Vein endothelial cell (primary cell): ENCODE results near the gene ZNF576. TPM values are rescaled to one million over a fixed set of nuclear protein-coding genes. Genes with fewer than 3 reads are reported as not detected.

Source experiments
- total RNA-seq: library from RNA; depleted of rRNA; stranded (reverse); fragments of >200 nt; gene quantifications from 2 replicates; pipeline ENCODE4 v1.2.3, GENCODE V29; 2012

Gene ZNF576, protein sequence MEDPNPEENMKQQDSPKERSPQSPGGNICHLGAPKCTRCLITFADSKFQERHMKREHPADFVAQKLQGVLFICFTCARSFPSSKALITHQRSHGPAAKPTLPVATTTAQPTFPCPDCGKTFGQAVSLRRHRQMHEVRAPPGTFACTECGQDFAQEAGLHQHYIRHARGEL
- 10.5 and 11.8 TPM in 2 replicates for total RNA-seq

DNA sequence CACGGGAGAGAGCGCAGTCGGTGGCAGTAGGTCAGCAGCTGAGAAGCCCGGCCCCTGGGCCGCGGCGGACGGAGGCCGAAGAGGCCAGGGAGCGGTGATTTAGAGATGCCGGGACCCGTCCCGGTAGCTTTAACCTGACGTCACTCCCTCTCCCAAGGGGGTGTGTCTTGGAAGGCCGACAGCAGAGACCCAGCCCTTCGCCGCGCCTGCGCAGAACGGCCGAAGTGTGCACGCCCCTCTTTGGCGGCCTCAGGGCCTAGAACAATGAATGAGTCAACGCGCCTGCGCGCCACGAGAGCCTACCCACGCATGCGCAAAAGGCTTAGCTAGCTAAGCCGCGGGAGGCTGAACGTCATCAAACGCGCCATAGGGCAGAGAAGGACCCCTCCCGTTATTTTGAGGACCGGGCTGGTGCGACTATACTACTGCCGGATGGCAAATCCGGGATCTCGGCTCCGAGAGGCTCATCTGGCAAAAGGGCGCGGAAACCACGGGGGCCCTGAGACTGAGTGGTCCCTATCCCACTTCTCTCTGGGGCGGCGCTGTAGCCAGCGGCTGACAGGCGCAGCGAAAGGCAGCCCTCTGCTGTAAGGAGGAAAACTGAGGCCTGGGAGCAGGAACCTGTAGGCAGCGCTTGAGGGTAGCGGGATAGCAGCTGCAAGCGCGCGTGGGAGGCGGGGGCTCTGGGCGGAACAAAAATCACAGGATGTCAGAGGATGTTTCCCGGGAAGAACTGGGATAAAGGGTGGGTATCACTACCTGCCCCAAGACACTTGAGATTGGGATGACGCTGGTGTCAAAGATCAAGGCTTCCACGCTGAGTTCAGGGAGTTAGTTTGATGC is at the start of gene ZNF576, which contains the start of gene IRGQ:
Gene ZNF576 (plus strand): TSS at position 597 of the 843 bp plus-strand sequence. CDS start 514 bp downstream, outside the sequence.
Gene IRGQ (minus strand): TSS at position 136 of the 843 bp plus-strand sequence. CDS start 796 bp downstream, outside the sequence.

DNA sequence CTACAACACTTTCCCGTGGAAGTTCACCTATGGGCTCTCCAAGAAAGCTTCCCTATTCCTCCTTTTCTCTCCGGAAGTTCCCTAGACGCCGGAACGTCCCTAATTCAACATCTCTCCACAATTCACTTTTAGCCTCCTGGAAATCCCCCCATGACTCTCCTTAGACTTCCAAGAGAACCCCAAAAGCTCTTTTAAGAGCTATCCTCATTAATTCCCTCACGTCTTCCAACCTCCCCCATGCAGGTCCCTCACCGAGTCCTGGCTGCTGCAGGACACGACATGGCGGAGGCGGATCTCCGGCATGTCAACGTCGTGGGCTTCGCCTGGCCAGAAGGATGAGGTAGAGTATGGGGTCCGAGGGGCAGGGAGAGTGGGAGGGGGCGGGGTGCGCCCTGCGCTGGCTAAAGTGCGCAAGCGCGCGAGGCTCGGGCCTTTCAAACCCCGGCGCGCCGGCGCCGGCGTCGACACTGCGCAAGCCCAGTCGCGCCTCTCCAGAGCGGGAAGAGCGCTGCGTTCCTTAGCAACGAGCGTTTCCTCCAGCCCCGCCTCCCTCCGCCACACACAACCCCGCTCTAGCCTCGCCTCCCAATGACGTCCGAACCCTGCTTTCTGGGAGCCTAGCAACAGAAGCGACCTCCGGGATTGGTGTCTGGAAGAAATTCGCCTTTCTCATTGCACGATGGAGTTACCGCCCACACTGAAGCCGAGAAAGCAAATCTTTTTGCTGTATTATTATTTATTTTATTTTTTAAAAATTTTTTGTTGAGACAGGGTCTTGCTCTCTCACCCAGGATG is 21.0 kb upstream of the ZNF576 start, which contains the start of the genes PINLYP and XRCC1:
Gene PINLYP (plus strand): TSS at position 646 of the 795 bp plus-strand sequence. CDS start 1,391 bp downstream, outside the sequence.
Gene XRCC1 (minus strand): TSS at position 372 of the 795 bp plus-strand sequence. CDS start 69 bp downstream, at position 303.

DNA sequence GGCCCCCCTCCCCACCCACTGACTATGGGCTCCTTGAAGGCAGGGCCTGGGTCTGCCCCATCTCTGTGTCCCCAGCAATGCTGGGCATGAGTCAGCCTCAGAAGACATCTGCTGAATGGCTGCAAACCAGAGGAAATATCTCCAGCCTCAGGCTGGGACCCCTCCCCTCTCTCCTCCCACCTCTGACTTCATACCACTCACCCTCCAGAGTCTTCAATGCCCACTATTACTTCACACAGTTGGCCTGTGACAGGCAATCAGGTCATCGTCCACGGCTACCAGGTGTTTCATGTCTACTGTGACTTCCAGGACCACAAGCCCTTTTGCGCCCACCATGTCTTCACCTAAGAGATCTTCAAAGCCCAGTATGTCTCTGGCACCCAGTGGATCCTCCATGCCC is 15.4 kb downstream of the ZNF576 start, which contains the start of gene SRRM5:
Gene SRRM5 (plus strand): TSS at position 301 of the 400 bp plus-strand sequence. CDS start 34 bp downstream, at position 335.

DNA sequence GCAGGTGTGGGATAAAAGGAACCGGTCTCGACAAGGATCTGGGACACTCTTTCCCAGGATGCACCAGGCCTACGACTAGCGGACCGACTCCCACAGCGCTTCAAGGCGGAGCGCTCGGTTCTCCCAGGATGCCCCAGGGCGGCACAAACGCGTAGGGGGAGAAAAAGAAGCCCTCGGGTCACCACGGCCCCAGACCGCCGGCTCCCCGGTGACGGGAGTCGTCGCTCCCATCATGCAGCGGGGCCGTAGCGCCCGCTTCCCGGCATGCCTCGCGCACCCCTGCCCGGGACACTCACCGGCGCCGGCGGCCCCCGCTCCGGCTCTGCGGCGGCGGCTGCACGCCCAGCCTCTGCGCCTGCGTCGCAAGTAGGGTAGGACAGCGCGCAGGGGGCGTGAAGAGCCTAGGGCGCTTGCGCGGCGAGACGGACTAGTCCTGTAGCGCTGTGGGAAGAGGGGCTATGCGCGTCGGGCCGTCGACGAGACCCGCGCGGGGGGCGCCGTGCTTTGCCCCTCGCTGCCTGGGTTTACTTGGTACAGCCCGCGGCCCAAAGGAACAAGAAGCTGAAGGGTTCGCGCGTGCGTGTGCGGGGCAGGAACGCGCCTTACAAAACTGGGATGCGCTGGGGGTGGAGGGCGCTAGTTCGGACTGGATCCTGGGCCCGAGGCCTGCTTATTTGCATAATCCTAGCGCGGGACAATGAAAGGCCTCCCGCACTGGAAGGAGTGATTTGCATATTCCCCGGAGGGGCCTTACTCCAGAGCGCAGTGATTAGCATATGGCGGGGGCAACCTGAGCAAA is 23.1 kb downstream of the ZNF576 start, which contains the start of gene ZNF428:
Gene ZNF428 (minus strand): TSS at position 368 of the 799 bp plus-strand sequence. CDS start 5,325 bp downstream, outside the sequence.

DNA sequence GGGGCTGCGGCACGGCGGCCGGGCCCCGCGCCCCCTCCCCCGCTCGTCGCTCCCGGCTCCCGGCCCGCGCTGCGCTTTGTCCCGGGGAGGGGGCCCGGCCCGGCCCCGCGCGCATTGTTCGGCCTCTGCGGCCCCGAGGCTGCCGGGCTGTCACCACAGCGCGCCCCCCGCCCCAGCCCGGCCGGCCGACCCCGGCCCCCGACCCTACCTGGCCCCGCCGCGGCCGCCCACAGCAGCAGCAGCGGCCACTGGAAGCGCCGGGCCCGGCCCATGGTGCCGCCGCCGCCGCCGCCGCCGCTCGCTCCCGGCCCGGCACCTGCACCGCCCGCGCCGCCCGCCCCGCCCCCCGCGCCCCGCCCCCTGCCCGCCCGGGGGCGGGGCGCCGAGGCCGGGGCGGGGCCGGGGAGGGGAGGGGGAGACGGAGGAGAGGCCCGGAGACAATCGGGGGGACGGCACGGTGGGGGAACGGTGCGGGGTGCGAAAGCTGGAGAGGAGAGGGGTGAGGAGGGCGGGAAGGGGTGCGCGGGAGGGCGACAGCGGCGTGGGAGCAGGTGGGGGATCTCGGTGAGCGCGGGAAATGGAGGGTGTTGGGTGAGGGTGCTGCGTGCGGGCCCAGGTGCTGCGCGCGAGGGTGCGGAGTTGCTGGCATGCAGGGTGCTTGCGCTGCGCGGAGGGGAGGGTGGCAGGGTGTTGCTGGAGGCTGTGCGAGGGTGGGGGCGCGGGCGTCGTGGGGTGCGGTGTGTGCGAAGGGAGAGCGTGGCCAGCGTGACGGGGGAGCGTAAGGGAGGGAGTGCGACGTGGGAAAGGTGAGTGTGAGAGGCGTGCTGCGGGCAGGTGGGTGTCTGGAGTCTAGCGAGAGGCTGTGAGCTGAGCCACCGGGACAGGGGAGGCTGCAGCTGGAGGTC is 43.4 kb downstream of the ZNF576 start, which contains the start of gene CADM4:
Gene CADM4 (minus strand): TSS at position 332 of the 905 bp plus-strand sequence. CDS start 60 bp downstream, at position 272.

Other genes with a start within 250 kb of the ZNF576 start
- under 0.01 and 0.10 TPM in 2 replicates for gene CD177, start 242.9 kb upstream of the ZNF576 start, total RNA-seq
- gene TEX101, start 181.7 kb upstream of the ZNF576 start, total RNA-seq: not detected in 2 replicates
- under 0.01 TPM in 1 of 2 replicates, not detected in the other for gene LYPD3, start 131.0 kb upstream of the ZNF576 start, total RNA-seq
- 8.9 and 13.1 TPM in 2 replicates for gene PHLDB3, start 91.8 kb upstream of the ZNF576 start, total RNA-seq
- gene ETHE1, start 69.4 kb upstream of the ZNF576 start, total RNA-seq: 45.3 and 62.4 TPM in 2 replicates
- gene ZNF575, start 63.4 kb upstream of the ZNF576 start, total RNA-seq: 0.38 and 0.65 TPM in 2 replicates
- gene XRCC1, start 21.1 kb upstream of the ZNF576 start, total RNA-seq: 23.8 and 26.5 TPM in 2 replicates
- 0.98 and 1.7 TPM in 2 replicates for gene PINLYP, start 20.8 kb upstream of the ZNF576 start, total RNA-seq
- 38.6 and 41.2 TPM in 2 replicates for gene IRGQ, start 461 bp upstream of the ZNF576 start, total RNA-seq
- gene SRRM5, start 15.5 kb downstream of the ZNF576 start, total RNA-seq: 0.10 TPM in 1 of 2 replicates, not detected in the other
- gene ZNF428, start 23.0 kb downstream of the ZNF576 start, total RNA-seq: 26.6 and 36.6 TPM in 2 replicates
- 1.9 and 3.6 TPM in 2 replicates for gene CADM4, start 43.3 kb downstream of the ZNF576 start, total RNA-seq
- gene PLAUR, start 73.6 kb downstream of the ZNF576 start, total RNA-seq: 56.8 and 73.1 TPM in 2 replicates
- gene IRGC, start 119.5 kb downstream of the ZNF576 start, total RNA-seq: not detected in 2 replicates
- 17.0 and 18.7 TPM in 2 replicates for gene SMG9, start 158.4 kb downstream of the ZNF576 start, total RNA-seq
- 0.48 TPM in 1 of 2 replicates, not detected in the other for gene KCNN4, start 184.4 kb downstream of the ZNF576 start, total RNA-seq
- gene LYPD5, start 205.9 kb downstream of the ZNF576 start, total RNA-seq: under 0.01 and 0.10 TPM in 2 replicates
- gene ZNF283, start 230.7 kb downstream of the ZNF576 start, total RNA-seq: 5.6 and 8.2 TPM in 2 replicates